HepG2 (cell line): Measurements from ENCODE around the gene SLIT3. TPM values are rescaled to one million over a fixed set of nuclear protein-coding genes. Genes with fewer than 3 reads are reported as not detected.

Experiments
- AGO2 ChIP-seq: fragments of 200-400 bp; formaldehyde crosslinking; optimal IDR thresholded peaks from 2 replicates; pipeline ENCODE3; 2017; ENCODE audit warnings: mild to moderate bottlenecking, low read depth, low read length, moderate library complexity
- ATF1 ChIP-seq: IDR thresholded peaks from 2 replicates; pipeline ENCODE4 v1.6.1; 2016; ENCODE audit warnings: mild to moderate bottlenecking, control low read depth
- ATF6 ChIP-seq: sonication (generic); formaldehyde crosslinking; conservative IDR thresholded peaks from 2 replicates; pipeline ENCODE4 v1.4.0; 2020; ENCODE audit warnings: missing genetic modification reagents
- FOSL1 ChIP-seq: sonication (generic); formaldehyde crosslinking; IDR thresholded peaks from 2 replicates; pipeline ENCODE4 v1.9.0; 2021; ENCODE audit warnings: missing genetic modification reagents, borderline replicate concordance
- HCFC1 ChIP-seq: fragments of 150-350 bp; IDR thresholded peaks from 2 replicates; pipeline ENCODE4 v1.6.1; 2014; ENCODE audit warnings: low read depth, low read length
- IKZF1 ChIP-seq: fragments of 450-650 bp; IDR thresholded peaks from 2 replicates; pipeline ENCODE4 v1.7.1; 2016
- KDM2A ChIP-seq: sonication (generic); formaldehyde crosslinking; IDR thresholded peaks from 2 replicates; pipeline ENCODE4 v1.4.0; 2020; ENCODE audit warnings: low read depth, missing genetic modification reagents, borderline replicate concordance
- KDM3A ChIP-seq: IDR thresholded peaks from 2 replicates; pipeline ENCODE4 v1.6.1; 2018; ENCODE audit warnings: low read depth, missing compliant biosample characterization
- MAX ChIP-seq: IDR thresholded peaks from 2 replicates; pipeline ENCODE4 v1.6.1; 2012; ENCODE audit warnings: inconsistent platforms
- MEIS1 ChIP-seq: sonication (generic); formaldehyde crosslinking; IDR thresholded peaks from 2 replicates; pipeline ENCODE4 v1.9.0; 2021; ENCODE audit warnings: mild to moderate bottlenecking, missing genetic modification reagents, moderate library complexity, borderline replicate concordance
- MIER2 ChIP-seq: IDR thresholded peaks from 2 replicates; pipeline ENCODE4 v1.6.1; 2016; ENCODE audit warnings: missing biosample characterization, missing genetic modification reagents
- MLLT10 ChIP-seq: sonication (generic); formaldehyde crosslinking; IDR thresholded peaks from 2 replicates; pipeline ENCODE4 v1.4.0; 2020; ENCODE audit warnings: missing genetic modification reagents
- MTA1 ChIP-seq: sonication (generic); formaldehyde crosslinking; IDR thresholded peaks from 2 replicates; pipeline ENCODE4 v1.4.0; 2020; ENCODE audit warnings: missing genetic modification reagents, mild to moderate bottlenecking, borderline replicate concordance
- NCOR1 ChIP-seq: fragments of 200-600 bp; sonication (generic); IDR thresholded peaks from 2 replicates; pipeline ENCODE4 v1.7.0; 2017; ENCODE audit warnings: antibody characterized with exemption, low read length, borderline replicate concordance
- REL ChIP-seq: sonication (generic); formaldehyde crosslinking; conservative IDR thresholded peaks from 2 replicates; pipeline ENCODE4 v1.8.0; 2022; ENCODE audit warnings: mild to moderate bottlenecking, missing genetic modification reagents, moderate library complexity
- RFXAP ChIP-seq: sonication (generic); formaldehyde crosslinking; IDR thresholded peaks from 2 replicates; pipeline ENCODE4 v1.4.0; 2020; ENCODE audit warnings: missing genetic modification reagents, borderline replicate concordance
- SNRNP70 ChIP-seq: fragments of 200-400 bp; formaldehyde crosslinking; IDR thresholded peaks from 2 replicates; pipeline ENCODE4 v1.6.1; 2017; ENCODE audit warnings: mild to moderate bottlenecking, low read depth, low read length, moderate library complexity
- ZKSCAN1 ChIP-seq: fragments of 150-350 bp; IDR thresholded peaks from 2 replicates; pipeline ENCODE4 v1.6.1; 2014; ENCODE audit warnings: low read length
- ZNF550 ChIP-seq: sonication (generic); formaldehyde crosslinking; IDR thresholded peaks from 2 replicates; pipeline ENCODE4 v1.4.0; 2020; ENCODE audit warnings: mild to moderate bottlenecking, missing genetic modification reagents, borderline replicate concordance
- ZNF709 ChIP-seq: sonication (generic); formaldehyde crosslinking; IDR thresholded peaks from 2 replicates; pipeline ENCODE4 v1.5.0; 2020; ENCODE audit warnings: mild to moderate bottlenecking, missing genetic modification reagents
- polyA plus RNA-seq, 8 experiments: library from polyadenylated mRNA; depleted of rRNA in 3 of 8; stranded (reverse) in 7 of 8; unstranded in 1 of 8; fragments of >200 nt; fragmentation: Illumina TruSeq in 4 of 8; extraction: Trizol in 4 of 8; gene quantifications; 2 replicates each; pipeline versions ENCODE4 v1.2.1 to v1.2.3, GENCODE V29; 2011 to 2016; ENCODE audit warnings: low read depth in 4 of 8, missing spikeins in 1 of 8, mixed read lengths in 1 of 8; ENCODE audit not compliant: insufficient read depth in 1 of 8
- total RNA-seq, 5 experiments: library from RNA; depleted of rRNA; stranded (reverse); fragments of >200 nt; fragmentation: Illumina TruSeq; extraction: Trizol; gene quantifications; 2 replicates each; pipeline ENCODE4 v1.2.3, GENCODE V29; 2016; ENCODE audit warnings: low read depth in 1 of 5
- TF ChIP-seq, protein P1 (sequence below): IDR thresholded peaks from 2 replicates; pipeline ENCODE4 v1.6.1; 2012; ENCODE audit warnings: low read depth, low read length, improper control_type of control experiment
- TF ChIP-seq, protein P2 (sequence below): sonication (generic); formaldehyde crosslinking; IDR thresholded peaks from 2 replicates; pipeline ENCODE4 v1.4.0; 2020; ENCODE audit warnings: missing genetic modification reagents
- TF ChIP-seq, protein P3 (sequence below): sonication (generic); formaldehyde crosslinking; IDR thresholded peaks from 2 replicates; pipeline ENCODE4 v1.4.0; 2020; ENCODE audit warnings: missing genetic modification reagents

Gene SLIT3
- total and polyA plus RNA-seq, 2 of the 13 experiments (the other 11 are each of a cell fraction or from before 2014, with no cell fraction given) = not detected

DNA sequence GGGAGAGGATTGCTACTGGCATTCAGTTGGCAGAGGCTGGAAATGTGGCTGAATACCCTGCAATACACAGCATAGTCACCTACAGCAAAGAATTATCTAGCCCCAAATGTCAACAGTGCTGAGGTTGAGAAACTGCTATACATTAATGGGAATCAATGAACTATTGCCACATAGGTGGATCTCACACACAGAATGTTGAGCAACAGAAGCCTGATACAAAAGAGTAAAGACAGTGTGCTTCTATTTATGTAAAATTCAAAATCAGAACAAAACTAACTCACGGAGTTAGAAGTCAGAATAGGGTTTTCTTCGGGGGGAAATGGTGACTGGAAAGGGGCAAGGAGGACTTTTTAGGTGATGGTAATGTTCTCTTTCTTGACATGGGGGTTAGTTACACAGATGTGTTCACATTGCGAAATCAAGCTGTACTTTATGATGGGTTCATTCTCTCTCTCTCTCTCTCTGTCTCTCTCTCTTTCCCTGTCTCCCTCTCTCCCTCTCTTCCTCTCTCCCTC lies 676.0 kb downstream of the SLIT3 start (continued):
- TF ChIP-seq SNRNP70 (no peak), ZNF550 (no peak), MEIS1 (peak; percentile 43; the same call in 1 of the 2 replicates), ATF1 (CRISPR knock-in tag) (peak; percentile 45; the same call in 1 of the 2 replicates), ATF6 (no peak), MLLT10 (CRISPR knock-in tag) (no peak), AGO2 (no peak), KDM2A (CRISPR knock-in tag) (no peak), MIER2 (CRISPR knock-in tag) (peak; percentile 76; the same call in 1 of the 2 replicates), MTA1 (CRISPR knock-in tag) (0 out of 2 replicates have a peak, but pooled peaks have one; percentile 24), KDM3A (CRISPR knock-in tag) (0 out of 2 replicates have a peak, but pooled peaks have one; percentile 27), RFXAP (CRISPR knock-in tag) (0 out of 2 replicates have a peak, but pooled peaks have one; percentile 42), REL (CRISPR knock-in tag) (no peak), IKZF1 (no peak), ZNF709 (CRISPR knock-in tag) (no peak), MAX (peak; percentile 53), HCFC1 (no peak), NCOR1 (peak; percentile 96), ZKSCAN1 (no peak), FOSL1 (CRISPR knock-in tag) (no peak)
- TF ChIP-seq, protein P1, sequence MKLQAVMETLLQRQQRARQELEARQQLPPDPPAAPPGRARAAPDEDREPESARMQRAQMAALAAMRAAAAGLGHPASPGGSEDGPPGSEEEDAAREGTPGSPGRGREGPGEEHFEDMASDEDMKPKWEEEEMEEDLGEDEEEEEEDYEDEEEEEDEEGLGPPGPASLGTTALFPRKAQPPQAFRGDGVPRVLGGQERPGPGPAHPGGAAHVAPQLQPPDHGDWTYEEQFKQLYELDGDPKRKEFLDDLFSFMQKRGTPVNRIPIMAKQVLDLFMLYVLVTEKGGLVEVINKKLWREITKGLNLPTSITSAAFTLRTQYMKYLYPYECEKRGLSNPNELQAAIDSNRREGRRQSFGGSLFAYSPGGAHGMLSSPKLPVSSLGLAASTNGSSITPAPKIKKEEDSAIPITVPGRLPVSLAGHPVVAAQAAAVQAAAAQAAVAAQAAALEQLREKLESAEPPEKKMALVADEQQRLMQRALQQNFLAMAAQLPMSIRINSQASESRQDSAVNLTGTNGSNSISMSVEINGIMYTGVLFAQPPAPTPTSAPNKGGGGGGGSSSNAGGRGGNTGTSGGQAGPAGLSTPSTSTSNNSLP = peak; percentile 100
- TF ChIP-seq, protein P2, sequence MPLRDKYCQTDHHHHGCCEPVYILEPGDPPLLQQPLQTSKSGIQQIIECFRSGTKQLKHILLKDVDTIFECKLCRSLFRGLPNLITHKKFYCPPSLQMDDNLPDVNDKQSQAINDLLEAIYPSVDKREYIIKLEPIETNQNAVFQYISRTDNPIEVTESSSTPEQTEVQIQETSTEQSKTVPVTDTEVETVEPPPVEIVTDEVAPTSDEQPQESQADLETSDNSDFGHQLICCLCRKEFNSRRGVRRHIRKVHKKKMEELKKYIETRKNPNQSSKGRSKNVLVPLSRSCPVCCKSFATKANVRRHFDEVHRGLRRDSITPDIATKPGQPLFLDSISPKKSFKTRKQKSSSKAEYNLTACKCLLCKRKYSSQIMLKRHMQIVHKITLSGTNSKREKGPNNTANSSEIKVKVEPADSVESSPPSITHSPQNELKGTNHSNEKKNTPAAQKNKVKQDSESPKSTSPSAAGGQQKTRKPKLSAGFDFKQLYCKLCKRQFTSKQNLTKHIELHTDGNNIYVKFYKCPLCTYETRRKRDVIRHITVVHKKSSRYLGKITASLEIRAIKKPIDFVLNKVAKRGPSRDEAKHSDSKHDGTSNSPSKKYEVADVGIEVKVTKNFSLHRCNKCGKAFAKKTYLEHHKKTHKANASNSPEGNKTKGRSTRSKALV (CRISPR knock-in tag) = no peak
- TF ChIP-seq, protein P3, sequence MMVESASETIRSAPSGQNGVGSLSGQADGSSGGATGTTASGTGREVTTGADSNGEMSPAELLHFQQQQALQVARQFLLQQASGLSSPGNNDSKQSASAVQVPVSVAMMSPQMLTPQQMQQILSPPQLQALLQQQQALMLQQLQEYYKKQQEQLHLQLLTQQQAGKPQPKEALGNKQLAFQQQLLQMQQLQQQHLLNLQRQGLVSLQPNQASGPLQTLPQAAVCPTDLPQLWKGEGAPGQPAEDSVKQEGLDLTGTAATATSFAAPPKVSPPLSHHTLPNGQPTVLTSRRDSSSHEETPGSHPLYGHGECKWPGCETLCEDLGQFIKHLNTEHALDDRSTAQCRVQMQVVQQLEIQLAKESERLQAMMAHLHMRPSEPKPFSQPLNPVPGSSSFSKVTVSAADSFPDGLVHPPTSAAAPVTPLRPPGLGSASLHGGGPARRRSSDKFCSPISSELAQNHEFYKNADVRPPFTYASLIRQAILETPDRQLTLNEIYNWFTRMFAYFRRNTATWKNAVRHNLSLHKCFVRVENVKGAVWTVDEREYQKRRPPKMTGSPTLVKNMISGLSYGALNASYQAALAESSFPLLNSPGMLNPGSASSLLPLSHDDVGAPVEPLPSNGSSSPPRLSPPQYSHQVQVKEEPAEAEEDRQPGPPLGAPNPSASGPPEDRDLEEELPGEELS = peak; percentile 87
